Measurements from ENCODE around the gene NRAP. TPM values are rescaled to one million over a fixed set of nuclear protein-coding genes. Genes with fewer than 3 reads are reported as not detected.

The NRAP gene
- polyA plus RNA-seq, 1 of the 3 experiments (the other 2 are of a cell fraction), result not detected

GRCh38 chr10:113590581-113590980 lies 73.3 kb downstream of the NRAP start:
- TF ChIP-seq EP300 (IDR thresholded peaks at IDR 0.05; ENCODE audit: borderline replicate concordance in 1 of 2, low read depth in 1 of 2, low read length in 1 of 2), result no peak
- no peak for TF ChIP-seq IRF3 (IDR thresholded peaks at IDR 0.05; ENCODE audit: low read depth, low read length)
- no peak for TF ChIP-seq YY1 (IDR thresholded peaks at IDR 0.05; ENCODE audit: low read depth)
- H3K4me2 ChIP-seq, result no peak overlapping the region
- no peak for DNase-seq
- H3K9me3 ChIP-seq, result no peaks in the 10 kb centered on the region
- ChIA-PET CTCF (no interaction called here), POLR2A (no interaction called here)
- WGBS (ENCODE audit: low lambda C conversion rate), result 27% methylated on average over 4 of the region's 12 CpGs
- no peak overlapping the region for H3K9ac ChIP-seq
- H3F3A ChIP-seq (replicated peaks; ENCODE audit: insufficient read depth), result no peaks in the 10 kb centered on the region
- no peaks in the 10 kb centered on the region for H3K4me1 ChIP-seq (ENCODE audit: control insufficient read depth in 1 of 2, insufficient read depth in 2 of 2, low read depth in 1 of 2, low read length in 1 of 2)
- no peak overlapping the region for H2AFZ ChIP-seq (ENCODE audit: low read depth)
- H3K27me3 ChIP-seq (ENCODE audit: insufficient read depth), result peaks cover 5% of the 10 kb centered on the region; the same call in 1 of the 2 replicates
- no peaks in the 10 kb centered on the region for H4K20me1 ChIP-seq (ENCODE audit: insufficient read depth)
- H3K36me3 ChIP-seq (replicated peaks in 1 of 2; ENCODE audit: control insufficient read depth in 1 of 2, insufficient read depth in 2 of 2, low read length in 1 of 2), result no peaks in the 10 kb centered on the region
- no peak overlapping the region for H3K27ac ChIP-seq (ENCODE audit: low read depth in 2 of 2, low read length in 1 of 2)
- no peak overlapping the region for H3K4me3 ChIP-seq (ENCODE audit: low read depth in 2 of 2, low read length in 1 of 2)
- no peaks in the 10 kb centered on the region for H3K79me2 ChIP-seq (ENCODE audit: insufficient read depth)
- H3K9me2 ChIP-seq, result no peaks in the 10 kb centered on the region

GRCh38 chr10:113589201-113589770 lies 74.6 kb downstream of the NRAP start:
- H3K4me1 ChIP-seq (ENCODE audit: control insufficient read depth in 1 of 2, insufficient read depth in 2 of 2, low read depth in 1 of 2, low read length in 1 of 2), result no peaks in the 10 kb centered on the region
- H3K9me2 ChIP-seq, result no peaks in the 10 kb centered on the region
- POLR2A ChIA-PET, result no interaction called here
- TF ChIP-seq USF2 (IDR thresholded peaks at IDR 0.05; ENCODE audit: borderline replicate concordance, low read depth, low read length), result no peak
- no peak for TF ChIP-seq RAD21 (IDR thresholded peaks at IDR 0.05; ENCODE audit: low read length)
- TF ChIP-seq NRF1 (IDR thresholded peaks at IDR 0.05; ENCODE audit: low read depth, low read length), result no peak
- no peak for TF ChIP-seq RFX5 (IDR thresholded peaks at IDR 0.05; ENCODE audit: low read length)
- no peak for TF ChIP-seq PBX3 (IDR thresholded peaks at IDR 0.05)
- TF ChIP-seq REST (IDR thresholded peaks at IDR 0.05; ENCODE audit: low read depth, low read length), result no peak
- no peak for TF ChIP-seq RXRA (IDR thresholded peaks at IDR 0.05; ENCODE audit: borderline replicate concordance, low read depth)
- TF ChIP-seq MAX (IDR thresholded peaks at IDR 0.05; ENCODE audit: low read depth), result no peak
- TF ChIP-seq FOXJ3 (CRISPR knock-in tag; IDR thresholded peaks at IDR 0.05), result no peak
- TF ChIP-seq JUND (IDR thresholded peaks at IDR 0.05), result no peak
- no peak overlapping the region for H3K9ac ChIP-seq
- no peaks in the 10 kb centered on the region for H3F3A ChIP-seq (replicated peaks; ENCODE audit: insufficient read depth)
- no peaks in the 10 kb centered on the region for H3K79me2 ChIP-seq (ENCODE audit: insufficient read depth)
- no peaks in the 10 kb centered on the region; the same call in 1 of the 2 replicates for H3K27me3 ChIP-seq (ENCODE audit: insufficient read depth)
- no peak for DNase-seq
- no peak overlapping the region for H2AFZ ChIP-seq (ENCODE audit: low read depth)
- no peak overlapping the region for H3K27ac ChIP-seq (ENCODE audit: low read depth in 2 of 2, low read length in 1 of 2)
- H3K4me2 ChIP-seq, result no peak overlapping the region
- H3K9me3 ChIP-seq, result no peaks in the 10 kb centered on the region
- no peaks in the 10 kb centered on the region for H3K36me3 ChIP-seq (replicated peaks in 1 of 2; ENCODE audit: control insufficient read depth in 1 of 2, insufficient read depth in 2 of 2, low read length in 1 of 2)
- CTCF ChIA-PET, result interaction anchor here (1.3 kb wide), 1 partner anchor 26 kb away, joined by 3 read pairs; no protein-coding TSS in a partner anchor
- no peaks in the 10 kb centered on the region for H4K20me1 ChIP-seq (ENCODE audit: insufficient read depth)
- WGBS (ENCODE audit: low lambda C conversion rate), result 61% methylated on average over 13 of the region's 13 CpGs
- no peak overlapping the region for H3K4me3 ChIP-seq (ENCODE audit: low read depth in 2 of 2, low read length in 1 of 2)
